H1 (cell line): ENCODE data around the gene FMNL2. TPM values are rescaled to one million over a fixed set of nuclear protein-coding genes. Genes with fewer than 3 reads are reported as not detected.

ENCODE experiments used
- CTCF ChIA-PET: fragments of 300-600 bp; sonication (Branson Sonifier 250); formaldehyde crosslinking; loops from one replicate; lab custom pipeline; 2021; ENCODE audit not compliant: partially characterized antibody; lab: Charles Lee
- POLR2A ChIA-PET: fragments of 300-600 bp; sonication (Branson Sonifier 250); formaldehyde crosslinking; loops from one replicate; lab custom pipeline; 2021; ENCODE audit warnings: inconsistent platforms; ENCODE audit not compliant: partially characterized antibody; lab: Charles Lee
- DNase-seq, 2 experiments: peaks; one replicate each; pipeline versions ENCODE4 v3.0.0 to v3.0.0-alpha.2; 2010 to 2022; ENCODE audit warnings: low spot score in 2 of 2, low read depth in 1 of 2, mixed read lengths in 1 of 2
- FAIRE-seq: peaks from 2 replicates; lab custom pipeline; 2011; peaks lifted over from hg19 to GRCh38; lab: Jason Lieb, UNC
- H2AFZ ChIP-seq: 2 replicates; pipeline ENCODE4 v1.8.1; 2012; ENCODE audit warnings: low read length, inconsistent platforms
- H2AK5ac ChIP-seq: 2 replicates; pipeline ENCODE4 v1.6.1; 2013; ENCODE audit warnings: low read depth, low read length
- H2BK120ac ChIP-seq: replicated peaks from 2 replicates; pipeline ENCODE3; 2013; ENCODE audit warnings: low read depth, low read length, inconsistent platforms
- H2BK12ac ChIP-seq: 2 replicates; pipeline ENCODE4 v1.6.1; 2013; ENCODE audit warnings: low read depth, low read length
- H2BK15ac ChIP-seq: 2 replicates; pipeline ENCODE4 v1.6.1; 2013; ENCODE audit warnings: low read length
- H2BK20ac ChIP-seq: 2 replicates; pipeline ENCODE4 v1.6.1; 2013; ENCODE audit warnings: low read length
- H2BK5ac ChIP-seq: 2 replicates; pipeline ENCODE4 v1.6.1; 2013; ENCODE audit warnings: low read depth, low read length
- H3K14ac ChIP-seq: 2 replicates; pipeline ENCODE4 v1.6.1; 2013; ENCODE audit warnings: inconsistent platforms; ENCODE audit not compliant: insufficient read length
- H3K18ac ChIP-seq: 2 replicates; pipeline ENCODE4 v1.6.1; 2013; ENCODE audit warnings: low read length; ENCODE audit errors: extremely low read depth
- H3K23ac ChIP-seq: 2 replicates; pipeline ENCODE4 v1.6.1; 2013; ENCODE audit warnings: inconsistent platforms; ENCODE audit not compliant: insufficient read length
- H3K23me2 ChIP-seq: 2 replicates; pipeline ENCODE4 v1.6.1; 2013; ENCODE audit warnings: low read depth, low read length
- H3K27ac ChIP-seq: 2 replicates; pipeline ENCODE4 v1.6.1; 2011; ENCODE audit warnings: low read depth, low read length, inconsistent platforms
- H3K27me3 ChIP-seq, 4 experiments: replicated peaks in 1 of 4; 1 replicate in 1 of 4; 2 replicates in 3 of 4; pipeline versions ENCODE4 v1.6.1 to v1.8.1; 2011 to 2013; ENCODE audit warnings: low read length in 3 of 4, mild to moderate bottlenecking in 3 of 4, inconsistent platforms in 2 of 4, mixed read lengths in 2 of 4, moderate library complexity in 1 of 4; ENCODE audit not compliant: control insufficient read depth in 3 of 4, insufficient read depth in 3 of 4; ENCODE audit errors: extremely low read depth in 1 of 4
- H3K36me3 ChIP-seq, 4 experiments: 2 replicates each; pipeline versions ENCODE4 v1.6.1 to v1.8.1; 2011 to 2013; ENCODE audit warnings: mild to moderate bottlenecking in 4 of 4, low read length in 3 of 4, moderate library complexity in 2 of 4, control low read depth in 1 of 4, inconsistent platforms in 1 of 4; ENCODE audit not compliant: insufficient read depth in 4 of 4, control insufficient read depth in 2 of 4
- H3K4ac ChIP-seq: replicated peaks from 2 replicates; pipeline ENCODE3; 2013; ENCODE audit warnings: low read length, low read depth, mixed read lengths, inconsistent platforms; ENCODE audit not compliant: insufficient read length
- H3K4me1 ChIP-seq, 4 experiments: replicated peaks in 1 of 4; 1 replicate in 1 of 4; 2 replicates in 3 of 4; pipeline versions ENCODE4 v1.6.1 to v1.8.1; 2011 to 2013; ENCODE audit warnings: low read length in 3 of 4, inconsistent platforms in 2 of 4, mixed read lengths in 1 of 4; ENCODE audit not compliant: insufficient read depth in 4 of 4, control insufficient read depth in 3 of 4
- H3K4me2 ChIP-seq, 2 experiments: 2 replicates each; pipeline versions ENCODE4 v1.6.1 to v1.8.1; 2011 to 2013; ENCODE audit warnings: low read depth in 2 of 2, low read length in 2 of 2, control low read depth in 1 of 2, inconsistent platforms in 1 of 2, mild to moderate bottlenecking in 1 of 2; ENCODE audit not compliant: insufficient read depth in 1 of 2
- H3K4me3 ChIP-seq, 4 experiments: fragments of 200-600, 300-600 bp in 1 of 4; sonication (generic), shearing (Covaris generic), sonication (Bioruptor Twin) in 1 of 4; 2 replicates each; pipeline versions ENCODE4 v1.5.1 to v1.8.1; 2011 to 2016; ENCODE audit warnings: low read length in 4 of 4, low read depth in 3 of 4, control low read depth in 2 of 4, inconsistent platforms in 2 of 4, mild to moderate bottlenecking in 2 of 4, mixed read lengths in 1 of 4, moderate library complexity in 1 of 4; ENCODE audit not compliant: insufficient read depth in 2 of 4; ENCODE audit errors: extremely low read depth in 1 of 4
- H3K56ac ChIP-seq: replicated peaks from 2 replicates; pipeline ENCODE3; 2013; ENCODE audit warnings: low read depth, mild to moderate bottlenecking, mixed read lengths, low read length, inconsistent platforms; ENCODE audit not compliant: insufficient read length
- H3K79me1 ChIP-seq: 2 replicates; pipeline ENCODE4 v1.6.1; 2013; ENCODE audit warnings: low read depth, low read length, control low read depth
- H3K79me2 ChIP-seq, 2 experiments: 2 replicates each; pipeline versions ENCODE4 v1.6.1 to v1.8.1; 2012 to 2013; ENCODE audit warnings: low read length in 2 of 2, mild to moderate bottlenecking in 2 of 2, inconsistent platforms in 1 of 2; ENCODE audit not compliant: insufficient read depth in 2 of 2, control insufficient read depth in 1 of 2
- H3K9ac ChIP-seq, 4 experiments: replicated peaks in 1 of 4; 1 replicate in 1 of 4; 2 replicates in 3 of 4; pipeline versions ENCODE4 v1.6.1 to v1.8.1; 2011 to 2013; ENCODE audit warnings: low read depth in 3 of 4, low read length in 3 of 4, control low read depth in 2 of 4, mild to moderate bottlenecking in 2 of 4, moderate library complexity in 2 of 4, inconsistent platforms in 1 of 4; ENCODE audit errors: extremely low read depth in 1 of 4
- H3K9me3 ChIP-seq, 2 experiments: 2 replicates each; pipeline versions ENCODE4 v1.6.1 to v1.8.1; 2012 to 2013; ENCODE audit warnings: mild to moderate bottlenecking in 2 of 2, moderate library complexity in 2 of 2, control low read depth in 1 of 2, inconsistent platforms in 1 of 2, low read depth in 1 of 2, low read length in 1 of 2, mixed read lengths in 1 of 2; ENCODE audit not compliant: insufficient read depth in 2 of 2
- H4K20me1 ChIP-seq, 2 experiments: replicated peaks in 1 of 2; 2 replicates each; pipeline versions ENCODE3 to v1.8.1; 2011 to 2013; ENCODE audit warnings: inconsistent platforms in 2 of 2, low read length in 2 of 2, mild to moderate bottlenecking in 1 of 2; ENCODE audit not compliant: insufficient read depth in 2 of 2, control insufficient read depth in 1 of 2
- H4K5ac ChIP-seq: 2 replicates; pipeline ENCODE4 v1.6.1; 2013; ENCODE audit warnings: low read length, low read depth, mixed read lengths, inconsistent platforms; ENCODE audit not compliant: insufficient read length
- H4K8ac ChIP-seq: 2 replicates; pipeline ENCODE4 v1.8.0; 2013; ENCODE audit warnings: mild to moderate bottlenecking, moderate library complexity, low read length, inconsistent platforms; ENCODE audit not compliant: insufficient read depth; ENCODE audit errors: extremely low read depth
- H4K91ac ChIP-seq: replicated peaks from 2 replicates; pipeline ENCODE3; 2013; ENCODE audit warnings: low read length, mixed read lengths, inconsistent platforms; ENCODE audit not compliant: insufficient read length
- ASH2L ChIP-seq: fragments of 200-600, 300-600 bp; sonication (generic); IDR thresholded peaks from one replicate; pipeline ENCODE4 v1.7.1; 2017; ENCODE audit warnings: low read length
- ATF2 ChIP-seq: IDR thresholded peaks from 2 replicates; pipeline ENCODE4 v1.6.1; 2012; ENCODE audit warnings: low read length, inconsistent platforms
- FOSL1 ChIP-seq: IDR thresholded peaks from 2 replicates; pipeline ENCODE4 v1.6.1; 2011; ENCODE audit warnings: mild to moderate bottlenecking, low read depth, low read length, moderate library complexity; ENCODE audit not compliant: insufficient read depth
- TCF12 ChIP-seq: IDR thresholded peaks from 2 replicates; pipeline ENCODE4 v1.6.1; 2011; ENCODE audit warnings: low read depth, mild to moderate bottlenecking, low read length
- WGBS, 2 experiments: shearing (Covaris generic) in 1 of 2; methylation state at CpG; one replicate each; pipeline versions ENCODE4 v1.1.6 to v1.1.7; 2013 to 2015; ENCODE audit warnings: low lambda C conversion rate in 2 of 2, mixed read lengths in 2 of 2, inconsistent platforms in 1 of 2, low coverage in 1 of 2, missing lambda C conversion rate in 1 of 2; ENCODE audit not compliant: insufficient replicate concordance in 2 of 2, insufficient coverage in 1 of 2, insufficient read length in 1 of 2; ENCODE audit errors: extremely low coverage in 1 of 2, missing lambda C conversion rate in 1 of 2; 5-methylcytosine and 5-hydroxymethylcytosine counted together
- polyA plus RNA-seq, 7 experiments: library from polyadenylated mRNA; depleted of rRNA in 3 of 7; stranded (reverse) in 5 of 7; unstranded in 2 of 7; fragments of >200 nt in 5 of 7; fragments of 200-250 nt in 2 of 7; gene quantifications; 1 replicate in 5 of 7; 2 replicates in 1 of 7; 4 replicates in 1 of 7; pipeline versions ENCODE4 v1.2.1 to v1.2.3, GENCODE V29; 2011 to 2013; ENCODE audit warnings: missing spikeins in 2 of 7, mixed read lengths in 2 of 7
- total RNA-seq: library from RNA; stranded (reverse); fragmentation: NEBNext Ultra II Directional; extraction: Animal tissue kit (Norgen Biotek cat#: 25700); gene quantifications from 2 replicates; pipeline ENCODE4 v1.2.1, GENCODE V29; 2021

FMNL2 gene
- total and polyA plus RNA-seq, 2 of the 8 experiments (the other 6 are each of a cell fraction or from before 2014, with no cell fraction given), result 15.5 to 45.1 TPM

GRCh38 chr2:152363936-152364335, 29.0 kb downstream of the FMNL2 start:
- H3K14ac ChIP-seq, result no peak overlapping the region
- H2BK120ac ChIP-seq, result no peak overlapping the region
- no peaks in the 10 kb centered on the region; the same call in 1 of the 2 replicates for H3K79me1 ChIP-seq
- H4K5ac ChIP-seq, result no peak overlapping the region
- ChIA-PET CTCF (no interaction called here), POLR2A (no interaction called here)
- no peaks in the 10 kb centered on the region for H3K27me3 ChIP-seq
- H2BK5ac ChIP-seq, result no peak overlapping the region
- no peak overlapping the region for H3K18ac ChIP-seq
- H2BK20ac ChIP-seq, result no peak overlapping the region
- no peak overlapping the region for H3K4me2 ChIP-seq
- DNase-seq (no peak), FAIRE-seq (no peak)
- TF ChIP-seq TCF12 (no peak), ASH2L (no peak), ATF2 (no peak), FOSL1 (no peak)
- no peak overlapping the region for H3K23ac ChIP-seq
- no peaks in the 10 kb centered on the region for H3K23me2 ChIP-seq
- no peak overlapping the region for H2AK5ac ChIP-seq
- no peaks in the 10 kb centered on the region for H3K4me1 ChIP-seq
- WGBS, 2 experiments, result 91% methylated on average over 1 of the region's 1 CpG; no CpG with 5 or more reads in 1 of the 2 experiments
- H3K9ac ChIP-seq, result no peak overlapping the region
- H3K79me2 ChIP-seq, result peaks cover 3 to 90% of the 10 kb centered on the region in 2 experiments; a peak in 3 of 4 replicates
- no peak overlapping the region for H4K8ac ChIP-seq
- H3K9me3 ChIP-seq, result no peaks in the 10 kb centered on the region
- H2AFZ ChIP-seq, result no peak overlapping the region
- H3K27ac ChIP-seq, result no peak overlapping the region
- H3K4ac ChIP-seq, result no peak overlapping the region
- no peak overlapping the region for H2BK15ac ChIP-seq
- H4K91ac ChIP-seq, result no peak overlapping the region
- H3K36me3 ChIP-seq, result no peaks in the 10 kb centered on the region
- H4K20me1 ChIP-seq, result peaks cover 5 to 7% of the 10 kb centered on the region in 2 experiments
- no peak overlapping the region for H3K56ac ChIP-seq
- no peak overlapping the region for H3K4me3 ChIP-seq
- no peak overlapping the region for H2BK12ac ChIP-seq
